ENCODE measurements around the gene PLEKHH2.

- no peak for TF ChIP-seq POLR2A (IDR thresholded peaks at IDR 0.05)
- TF ChIP-seq CTCF (IDR thresholded peaks at IDR 0.05) = no peak
Observed at GRCh38 chr2:43731211-43731610, 94.2 kb downstream of the PLEKHH2 start.
